HEK293 (cell line): ENCODE measurements around the gene PBXIP1.
A peak's percentile ranks its signal among the peaks of the same experiment; 100 is the strongest.

ENCODE experiments used
- BCL11A ChIP-seq: fragments of 450-650 bp; formaldehyde crosslinking; IDR thresholded peaks from 2 replicates; pipeline ENCODE4 v1.5.1; 2016; ENCODE audit warnings: low read depth, missing biosample characterization, missing genetic modification characterization
- CTCF ChIP-seq: fragments of 450-650 bp; formaldehyde crosslinking; IDR thresholded peaks from 2 replicates; pipeline ENCODE4 v1.5.1; 2016; ENCODE audit warnings: missing biosample characterization, missing genetic modification characterization
- GLI2 ChIP-seq: fragments of 450-650 bp; formaldehyde crosslinking; IDR thresholded peaks from 2 replicates; pipeline ENCODE4; 2017; ENCODE audit warnings: missing biosample characterization, missing genetic modification characterization, low read depth, borderline replicate concordance
- HOXA7 ChIP-seq: sonication (generic); formaldehyde crosslinking; IDR thresholded peaks from 2 replicates; pipeline ENCODE4 v1.8.1; 2022; ENCODE audit warnings: missing genetic modification reagents, borderline replicate concordance
- HOXC10 ChIP-seq: sonication (generic); formaldehyde crosslinking; IDR thresholded peaks from 2 replicates; pipeline ENCODE4 v1.8.1; 2023; ENCODE audit warnings: mild to moderate bottlenecking, missing genetic modification reagents
- KLF10 ChIP-seq: fragments of 450-650 bp; IDR thresholded peaks from 2 replicates; pipeline ENCODE4 v1.5.1; 2018; ENCODE audit warnings: missing biosample characterization, mild to moderate bottlenecking, missing genetic modification characterization
- PRDM10 ChIP-seq: fragments of 450-650 bp; formaldehyde crosslinking; IDR thresholded peaks from 2 replicates; pipeline ENCODE4 v1.5.1; 2016; ENCODE audit warnings: missing biosample characterization, missing genetic modification characterization
- REPIN1 ChIP-seq: fragments of 450-650 bp; formaldehyde crosslinking; IDR thresholded peaks from 2 replicates; pipeline ENCODE4 v1.5.1; 2017; ENCODE audit warnings: missing biosample characterization, missing genetic modification characterization, low read depth
- YY1 ChIP-seq: fragments of 450-650 bp; formaldehyde crosslinking; IDR thresholded peaks from 2 replicates; pipeline ENCODE4 v1.5.1; 2018; ENCODE audit warnings: missing biosample characterization, missing genetic modification characterization
- YY2 ChIP-seq: fragments of 450-650 bp; formaldehyde crosslinking; IDR thresholded peaks from 2 replicates; pipeline ENCODE4 v1.5.1; 2016; ENCODE audit warnings: missing biosample characterization, missing genetic modification characterization
- ZBTB11 ChIP-seq: fragments of 450-650 bp; formaldehyde crosslinking; conservative IDR thresholded peaks from 2 replicates; pipeline ENCODE4 v1.5.1; 2016; ENCODE audit warnings: low read depth, missing biosample characterization, missing genetic modification characterization
- ZNF146 ChIP-seq: fragments of 450-650 bp; formaldehyde crosslinking; IDR thresholded peaks from 2 replicates; pipeline ENCODE4 v1.5.1; 2016; ENCODE audit warnings: missing biosample characterization, missing genetic modification characterization
- ZNF174 ChIP-seq: fragments of 450-650 bp; formaldehyde crosslinking; IDR thresholded peaks from 2 replicates; pipeline ENCODE4 v1.5.0; 2017; ENCODE audit warnings: missing biosample characterization, mild to moderate bottlenecking, missing genetic modification characterization
- ZNF221 ChIP-seq: fragments of 450-650 bp; formaldehyde crosslinking; IDR thresholded peaks from 2 replicates; pipeline ENCODE4 v1.5.1; 2017; ENCODE audit warnings: missing biosample characterization, missing genetic modification characterization, borderline replicate concordance
- ZNF280D ChIP-seq: fragments of 450-650 bp; formaldehyde crosslinking; IDR thresholded peaks from 2 replicates; pipeline ENCODE4 v1.5.1; 2016; ENCODE audit warnings: missing biosample characterization, missing genetic modification characterization
- ZNF311 ChIP-seq: fragments of 450-650 bp; formaldehyde crosslinking; IDR thresholded peaks from 2 replicates; pipeline ENCODE4 v1.5.1; 2017; ENCODE audit warnings: missing biosample characterization, missing genetic modification characterization, borderline replicate concordance
- ZNF324 ChIP-seq: fragments of 450-650 bp; formaldehyde crosslinking; IDR thresholded peaks from 2 replicates; pipeline ENCODE4 v1.5.1; 2016; ENCODE audit warnings: missing biosample characterization, missing genetic modification characterization
- ZNF366 ChIP-seq: fragments of 450-650 bp; formaldehyde crosslinking; conservative IDR thresholded peaks from 2 replicates; pipeline ENCODE4 v1.5.1; 2016; ENCODE audit warnings: missing biosample characterization, missing genetic modification characterization
- ZNF37A ChIP-seq: fragments of 450-650 bp; IDR thresholded peaks from 2 replicates; pipeline ENCODE4 v1.5.1; 2018; ENCODE audit warnings: missing biosample characterization, missing genetic modification characterization
- ZNF391 ChIP-seq: fragments of 450-650 bp; formaldehyde crosslinking; IDR thresholded peaks from 2 replicates; pipeline ENCODE4 v1.5.1; 2016; ENCODE audit warnings: low read depth, missing biosample characterization, missing genetic modification characterization, borderline replicate concordance
- ZNF488 ChIP-seq: fragments of 450-650 bp; formaldehyde crosslinking; IDR thresholded peaks from 2 replicates; pipeline ENCODE4 v1.5.1; 2016; ENCODE audit warnings: missing biosample characterization, missing genetic modification characterization
- ZNF561 ChIP-seq: fragments of 450-650 bp; IDR thresholded peaks from 2 replicates; pipeline ENCODE4 v1.5.1; 2018; ENCODE audit warnings: missing biosample characterization, missing genetic modification characterization, borderline replicate concordance
- ZNF624 ChIP-seq: fragments of 450-650 bp; formaldehyde crosslinking; IDR thresholded peaks from 2 replicates; pipeline ENCODE4 v1.5.1; 2017; ENCODE audit warnings: missing biosample characterization, missing genetic modification characterization
- ZNF768 ChIP-seq: fragments of 450-650 bp; formaldehyde crosslinking; IDR thresholded peaks from 2 replicates; pipeline ENCODE4 v1.5.1; 2018; ENCODE audit warnings: missing biosample characterization, mild to moderate bottlenecking, missing genetic modification characterization
- ZNF843 ChIP-seq: fragments of 450-650 bp; formaldehyde crosslinking; IDR thresholded peaks from 2 replicates; pipeline ENCODE4 v1.5.1; 2016; ENCODE audit warnings: missing biosample characterization, missing genetic modification characterization
- ZSCAN16 ChIP-seq: fragments of 450-650 bp; formaldehyde crosslinking; IDR thresholded peaks from 2 replicates; pipeline ENCODE4 v1.5.1; 2016; ENCODE audit warnings: missing biosample characterization, missing genetic modification characterization
- ZXDB ChIP-seq: fragments of 450-650 bp; formaldehyde crosslinking; IDR thresholded peaks from 2 replicates; pipeline ENCODE4 v1.5.1; 2016; ENCODE audit warnings: missing biosample characterization, missing genetic modification characterization

Gene PBXIP1

GRCh38 chr1:154955718-154956543 lies at the start of gene PBXIP1 (continued):
- TF ChIP-seq ZBTB11 (tag by site-specific recombination) (no peak), ZNF311 (tag by site-specific recombination) (no peak), ZNF391 (tag by site-specific recombination) (no peak; the same call in 1 of the 2 replicates), ZNF366 (tag by site-specific recombination) (peak; percentile 82), ZNF488 (tag by site-specific recombination) (no peak), KLF10 (peak; percentile 37; the same call in 1 of the 2 replicates), ZNF624 (tag by site-specific recombination) (no peak), ZNF843 (tag by site-specific recombination) (no peak), ZNF146 (tag by site-specific recombination) (no peak), BCL11A (tag by site-specific recombination) (no peak), HOXA7 (CRISPR knock-in tag) (no peak), YY2 (tag by site-specific recombination) (no peak), YY1 (tag by site-specific recombination) (no peak), ZNF324 (tag by site-specific recombination) (no peak), GLI2 (no peak), ZNF174 (tag by site-specific recombination) (no peak), ZNF768 (tag by site-specific recombination) (no peak), CTCF (tag by site-specific recombination) (peak; percentile 20; the same call in 1 of the 2 replicates), ZNF37A (tag by site-specific recombination) (no peak), HOXC10 (CRISPR knock-in tag) (no peak), ZNF561 (tag by site-specific recombination) (no peak; the same call in 1 of the 2 replicates), ZSCAN16 (tag by site-specific recombination) (no peak), REPIN1 (tag by site-specific recombination) (no peak), PRDM10 (peak; percentile 76), ZNF221 (tag by site-specific recombination) (no peak), ZXDB (tag by site-specific recombination) (0 out of 2 replicates have a peak, but pooled peaks have one; percentile 29), ZNF280D (no peak)
